ENCODE data around the gene GPR89A. TPM values are rescaled to one million over a fixed set of nuclear protein-coding genes. Genes with fewer than 3 reads are reported as not detected.
A peak's percentile ranks its signal among the peaks of the same experiment; 100 is the strongest.
"Not testable (repeated sequence)": the region's sequence is repeated elsewhere in the genome, so short reads cannot be mapped to it uniquely, and the experiment has no call there.

GPR89A gene
- polyA plus RNA-seq (ENCODE audit: insufficient read length in 10 of 10), result 10 to 100 TPM in 8 of 10 donors, 1 to 10 TPM in 2; 9.7 to 19.1 (median 14.1) TPM
- long read RNA-seq, donor 1, partial matches to known transcripts, result 0 of 3 reads
- long read RNA-seq, donor 1, other reads (novel, unspliced or antisense), result 0 of 3 reads
- long read RNA-seq, donor 2, partial matches to known transcripts, result 0 of 4 reads
- long read RNA-seq, donor 2, other reads (novel, unspliced or antisense), result 0 of 4 reads
- long read RNA-seq, donor 3, result 0 reads
- long read RNA-seq, donor 4, partial matches to known transcripts, result 0 of 2 reads
- long read RNA-seq, donor 4, other reads (novel, unspliced or antisense), result 0 of 2 reads
- long read RNA-seq, donor 5, partial matches to known transcripts, result 0 of 4 reads
- long read RNA-seq, donor 5, other reads (novel, unspliced or antisense), result 0 of 4 reads
- long read RNA-seq, donor 6, partial matches to known transcripts, result 0 of 2 reads
- long read RNA-seq, donor 6, other reads (novel, unspliced or antisense), result 0 of 2 reads
- long read RNA-seq, donor 7, partial matches to known transcripts, result 0 of 1 reads
- long read RNA-seq, donor 7, other reads (novel, unspliced or antisense), result 0 of 1 reads
- long read RNA-seq, donor 8, partial matches to known transcripts, result 0 of 1 reads
- long read RNA-seq, donor 8, other reads (novel, unspliced or antisense), result 0 of 1 reads
- long read RNA-seq, donor 9, partial matches to known transcripts, result 0 of 1 reads
- long read RNA-seq, donor 9, other reads (novel, unspliced or antisense), result 0 of 1 reads

GRCh38 chr1:145607833-145608733 lies at the start of gene GPR89A:
Gene GPR89A, plus strand, starts transcription at chr1:145607988. Its CDS starts 146 bp downstream, at chr1:145608134.
- peak; percentile 91 to 96 (median 95) for DNase-seq

GRCh38 chr1:145586820-145587219 lies 21.0 kb upstream of the GPR89A start:
- DNase-seq, result not testable (repeated sequence)

GRCh38 chr1:145590806-145591205 lies 17.0 kb upstream of the GPR89A start:
- not testable (repeated sequence) for DNase-seq

GRCh38 chr1:145592347-145592746 lies 15.4 kb upstream of the GPR89A start:
- DNase-seq, result not testable (repeated sequence)

- DNase-seq, result not testable (repeated sequence)
These were observed 12.4 kb upstream of the GPR89A start for GRCh38 chr1:145595421-145595820.

DNA sequence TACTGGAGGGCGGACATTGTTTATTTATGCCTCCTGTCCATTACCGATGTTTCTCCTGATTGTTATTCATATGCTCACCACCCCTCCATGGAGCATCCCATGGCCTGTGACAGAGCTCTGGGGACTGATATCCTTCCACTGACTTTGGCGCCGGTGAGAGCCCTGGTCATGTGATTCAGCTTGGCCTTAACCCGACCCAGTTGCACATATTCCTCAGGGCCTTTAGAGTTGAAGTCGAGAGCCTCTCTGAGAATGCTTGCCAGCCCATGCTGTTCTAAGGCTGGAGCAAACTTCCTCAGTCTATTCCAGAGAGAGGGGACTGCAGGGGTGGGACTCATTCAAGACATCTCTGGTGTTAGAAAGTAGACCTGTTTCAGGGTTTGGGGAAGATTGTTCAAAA lies 11.6 kb upstream of the GPR89A start:
- DNase-seq, result not testable (repeated sequence)

DNA sequence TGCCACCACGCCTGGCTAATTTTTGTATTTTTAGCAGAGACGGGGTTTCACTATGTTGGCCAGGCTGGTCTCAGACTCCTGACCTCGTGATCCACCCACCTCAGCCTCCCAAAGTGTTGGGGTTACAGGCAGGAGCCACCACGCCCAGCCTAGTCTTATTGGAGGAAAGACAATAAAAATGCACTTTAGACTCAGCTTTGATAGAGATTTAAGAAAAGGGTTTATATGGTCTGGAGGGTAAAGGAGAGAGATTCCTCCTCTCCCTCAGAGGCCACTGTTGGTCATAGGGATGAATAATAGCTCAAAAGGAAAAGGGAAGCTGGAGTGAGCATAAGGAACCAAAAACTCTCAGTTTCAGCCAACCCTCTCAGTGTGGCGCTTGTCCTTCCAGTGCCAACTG lies 8.4 kb upstream of the GPR89A start:
- not testable (repeated sequence) for DNase-seq

DNA sequence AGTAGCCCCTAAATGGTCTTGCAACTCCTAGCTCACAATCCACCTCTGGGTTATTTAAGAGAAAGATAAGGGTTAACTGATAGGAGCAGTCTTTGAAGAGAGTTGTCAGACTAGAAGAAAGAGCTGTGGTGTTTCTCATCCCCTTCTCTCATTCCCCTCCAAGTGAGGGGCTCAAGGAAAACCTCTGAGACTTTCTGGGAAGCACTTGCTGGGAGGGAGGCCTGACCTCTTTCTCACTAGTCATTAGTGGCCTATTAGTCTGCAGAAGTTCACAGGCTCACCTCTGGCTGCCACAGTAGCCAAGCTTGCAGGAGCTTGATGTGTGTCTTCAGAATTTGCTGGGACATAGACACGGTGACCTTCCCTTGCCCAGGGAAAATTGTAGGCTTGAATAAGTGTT lies 6.2 kb upstream of the GPR89A start:
- no peak for DNase-seq

GRCh38 chr1:145606840-145607239 lies 948 bp upstream of the GPR89A start:
- not testable (repeated sequence) for DNase-seq

DNA sequence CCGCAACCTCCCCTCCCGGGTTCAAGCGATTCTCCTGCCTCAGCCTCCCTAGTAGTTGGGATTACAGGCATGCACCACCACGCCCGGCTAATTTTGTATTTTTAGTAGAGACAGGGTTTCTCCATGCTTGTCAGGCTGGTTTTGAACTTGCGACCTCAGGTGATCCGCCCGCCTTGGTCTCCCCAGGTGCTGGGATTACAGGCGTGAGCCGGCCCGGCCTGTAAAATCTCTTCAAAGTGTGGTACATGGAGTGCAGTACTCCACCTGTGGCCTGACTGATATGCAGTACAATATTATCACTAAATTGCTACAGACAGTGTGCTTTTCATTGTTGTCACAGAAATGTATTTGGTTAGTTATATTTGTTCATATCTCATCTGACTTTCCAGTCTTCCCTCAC lies 499 bp upstream of the GPR89A start:
- not testable (repeated sequence) for DNase-seq

DNA sequence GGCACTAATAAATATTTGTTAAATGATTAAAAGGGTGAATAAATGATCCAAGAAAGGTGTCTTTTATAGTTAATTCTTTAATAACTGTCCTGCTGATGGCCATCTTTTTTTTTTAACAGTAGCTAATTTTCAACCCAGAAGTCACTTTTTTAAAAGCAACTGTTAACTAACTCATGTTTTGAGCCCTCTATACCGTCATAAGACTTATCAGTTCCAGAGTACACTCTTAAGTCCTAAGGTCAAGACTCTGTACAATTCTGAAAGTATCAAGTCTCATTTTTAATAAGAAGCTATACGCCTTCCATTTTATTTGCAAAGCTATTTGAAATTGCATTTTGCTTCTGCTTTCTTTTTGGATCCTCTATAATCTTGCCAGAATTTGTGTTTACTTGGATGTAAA lies 3.0 kb downstream of the GPR89A start:
- DNase-seq, result not testable (repeated sequence)

DNA sequence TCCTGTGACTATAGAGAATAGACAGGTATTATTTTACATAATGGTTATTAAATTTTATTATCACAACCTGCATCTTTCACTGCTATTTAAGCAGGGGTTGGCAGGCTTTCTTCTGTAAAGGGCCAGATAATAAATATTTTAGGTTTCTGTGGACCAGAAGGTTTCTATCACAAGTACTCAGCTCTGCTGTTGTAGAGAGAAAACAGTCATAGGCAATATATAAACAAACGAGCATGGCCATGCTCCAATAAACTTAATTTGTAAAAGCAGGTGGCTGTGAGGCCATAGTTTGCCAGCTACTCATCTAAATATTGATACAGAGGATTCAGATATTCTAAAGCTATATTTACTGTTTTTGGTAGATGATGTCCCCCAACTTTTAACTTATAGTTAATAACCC lies 12.3 kb downstream of the GPR89A start:
- not testable (repeated sequence) for DNase-seq

DNA sequence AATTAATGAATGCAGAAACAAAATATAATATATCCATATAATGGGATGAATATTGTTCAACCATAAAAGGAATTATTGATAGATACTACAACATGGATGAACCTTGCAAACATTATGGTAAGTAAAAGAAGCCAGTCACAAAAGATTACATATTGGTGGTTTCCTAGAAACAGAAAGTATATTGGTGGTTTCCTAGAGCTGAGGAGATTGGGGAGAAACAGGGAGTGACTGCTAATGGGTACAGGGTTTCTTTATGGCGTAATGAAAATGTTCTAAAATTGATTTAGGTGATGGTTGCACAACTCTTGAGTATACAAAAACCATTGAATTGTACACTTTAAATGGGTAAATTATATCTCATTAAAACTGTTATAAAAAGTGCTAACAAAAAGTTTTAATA lies 14.4 kb downstream of the GPR89A start:
- not testable (repeated sequence) for DNase-seq

DNA sequence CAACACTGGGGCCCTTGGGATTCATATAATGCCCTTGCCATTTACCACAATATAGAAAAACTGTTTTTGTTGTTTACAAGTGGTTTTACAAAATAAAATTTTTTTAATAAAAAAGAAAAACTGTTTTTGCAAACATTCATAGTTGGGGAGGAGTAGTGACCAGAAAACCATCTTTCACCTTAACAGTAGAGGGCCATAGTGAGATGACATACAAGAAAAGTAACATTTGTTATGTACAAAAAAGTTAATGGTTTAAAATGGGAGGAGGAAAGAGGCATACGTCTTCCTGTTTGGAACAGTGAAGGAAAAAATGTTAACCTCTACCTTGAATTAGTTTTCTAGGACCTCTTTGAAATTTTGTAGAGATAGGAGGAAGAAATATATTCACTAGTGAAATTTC lies 28.4 kb downstream of the GPR89A start:
- DNase-seq, result not testable (repeated sequence)

- not testable (repeated sequence) for DNase-seq
These were observed 34.1 kb downstream of the GPR89A start for GRCh38 chr1:145641886-145642285.

GRCh38 chr1:145643990-145644389 lies 36.2 kb downstream of the GPR89A start:
- not testable (repeated sequence) for DNase-seq

DNA sequence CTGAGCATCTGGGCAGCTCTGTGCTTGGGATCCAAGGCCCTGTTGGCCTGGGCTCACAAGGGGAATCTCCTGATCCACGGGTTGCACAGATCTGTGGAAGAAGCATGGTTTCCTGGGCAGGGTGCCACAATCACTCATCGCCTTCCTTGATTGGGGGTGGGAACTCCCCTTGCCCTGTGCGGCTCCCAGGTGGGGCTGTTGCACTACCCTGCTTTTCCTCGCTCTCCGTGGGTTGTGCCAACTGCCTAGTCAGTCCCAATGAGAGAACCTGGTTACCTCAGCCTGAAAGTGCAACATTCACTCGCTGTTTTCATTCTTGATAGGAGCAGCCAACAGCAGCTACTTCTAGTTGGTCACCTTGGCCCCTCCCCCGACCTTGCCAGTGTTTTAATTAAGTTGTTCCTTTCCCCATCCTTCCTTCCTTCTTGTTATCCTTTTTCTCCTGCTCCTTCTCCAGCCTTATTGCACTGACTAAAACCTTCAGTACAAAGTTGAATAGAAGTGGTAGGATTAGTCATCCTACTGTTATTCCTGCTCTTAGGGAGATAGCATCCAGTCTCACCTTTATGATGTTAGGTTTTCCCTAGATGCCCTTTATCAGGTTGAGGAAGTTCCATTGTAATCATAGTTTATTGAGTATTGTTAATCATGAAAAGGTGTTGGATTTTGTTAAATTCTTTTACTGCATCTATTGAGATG lies 48.6 kb downstream of the GPR89A start:
- not testable (repeated sequence) for DNase-seq

DNA sequence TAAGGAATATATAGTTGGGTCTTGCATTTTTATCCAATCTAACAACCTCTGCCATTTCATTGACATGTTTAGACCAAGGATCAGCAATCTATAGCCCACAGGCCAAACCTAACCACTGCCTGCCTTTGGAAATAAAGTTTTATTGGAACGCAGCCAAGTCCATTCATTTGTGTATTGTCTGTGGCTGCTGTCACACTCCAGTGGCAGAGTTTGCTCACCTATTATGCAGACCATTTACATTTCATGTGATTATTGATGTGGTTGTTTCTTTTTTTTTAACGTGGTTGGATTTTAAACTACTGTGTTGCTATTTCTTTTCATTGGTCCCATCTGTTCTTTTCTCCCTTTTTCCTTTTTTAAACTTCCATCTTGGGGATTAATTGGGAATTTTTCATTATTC lies 54.7 kb downstream of the GPR89A start:
- not testable (repeated sequence) for DNase-seq

GRCh38 chr1:145665015-145665414 lies 57.2 kb downstream of the GPR89A start:
- DNase-seq, result not testable (repeated sequence)

DNA sequence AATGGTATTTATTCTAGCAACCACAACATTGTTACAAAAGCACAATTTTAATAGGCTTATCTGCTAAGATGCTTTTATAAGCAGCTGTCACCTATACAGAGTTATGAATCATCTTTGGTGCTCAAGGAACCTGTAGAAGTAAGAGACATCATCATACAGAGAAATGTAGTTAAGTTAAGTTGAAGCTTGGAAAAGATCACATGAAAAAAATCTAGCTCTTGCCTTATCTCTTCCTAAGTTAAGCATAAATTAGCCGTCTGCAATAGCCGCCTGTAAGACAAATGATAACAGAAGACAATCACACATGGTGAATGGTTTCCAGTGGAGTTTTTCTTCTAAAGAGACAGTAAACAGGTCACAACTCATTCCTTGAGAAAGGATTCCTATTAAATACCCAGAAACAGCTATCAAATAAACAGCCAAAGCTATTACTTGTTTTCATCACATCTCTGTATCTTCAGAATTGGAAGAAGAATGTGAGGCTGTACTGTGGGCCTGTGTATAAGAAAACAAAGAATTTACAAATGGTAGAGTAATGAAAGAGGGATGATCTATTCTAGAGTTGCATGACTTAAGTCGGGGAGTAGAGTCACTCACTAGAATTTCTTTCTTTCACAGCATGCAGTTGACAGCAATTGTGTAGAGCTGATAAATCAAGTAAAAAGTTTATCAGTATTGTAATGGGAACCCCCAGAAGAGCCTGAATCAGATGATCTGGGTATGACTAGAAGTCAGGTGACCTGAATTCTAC lies 63.4 kb downstream of the GPR89A start:
- DNase-seq, result not testable (repeated sequence)

Data from muscle of back (tissue), 13 donors.